RWPE1 (cell line): ENCODE measurements around the gene GPR142.

Source experiments
- CTCF ChIA-PET: fragments of 350-600 bp; sonication (Branson Sonifier 250); formaldehyde crosslinking; extraction: SDS; loops from one replicate; lab custom pipeline; 2021; lab: Yijun Ruan, JAX
- POLR2A ChIA-PET: fragments of 400-600 bp; formaldehyde crosslinking; extraction: SDS; loops from one replicate; lab custom pipeline; 2020; ENCODE audit warnings: antibody characterized with exemption; ENCODE audit not compliant: low non-redundant PET; lab: Yijun Ruan, JAX
- DNase-seq: peaks from one replicate; pipeline ENCODE4 v3.0.0; 2012; ENCODE audit warnings: low spot score
- H3K27ac ChIP-seq: fragments of 450-650 bp; 2 replicates; pipeline ENCODE4 v1.5.1; 2017
- TF ChIP-seq, protein P1 (sequence below): fragments of 450-650 bp; conservative IDR thresholded peaks from 2 replicates; pipeline ENCODE4 v1.5.1; 2017; ENCODE audit warnings: low read depth, mild to moderate bottlenecking

The GPR142 gene

DNA sequence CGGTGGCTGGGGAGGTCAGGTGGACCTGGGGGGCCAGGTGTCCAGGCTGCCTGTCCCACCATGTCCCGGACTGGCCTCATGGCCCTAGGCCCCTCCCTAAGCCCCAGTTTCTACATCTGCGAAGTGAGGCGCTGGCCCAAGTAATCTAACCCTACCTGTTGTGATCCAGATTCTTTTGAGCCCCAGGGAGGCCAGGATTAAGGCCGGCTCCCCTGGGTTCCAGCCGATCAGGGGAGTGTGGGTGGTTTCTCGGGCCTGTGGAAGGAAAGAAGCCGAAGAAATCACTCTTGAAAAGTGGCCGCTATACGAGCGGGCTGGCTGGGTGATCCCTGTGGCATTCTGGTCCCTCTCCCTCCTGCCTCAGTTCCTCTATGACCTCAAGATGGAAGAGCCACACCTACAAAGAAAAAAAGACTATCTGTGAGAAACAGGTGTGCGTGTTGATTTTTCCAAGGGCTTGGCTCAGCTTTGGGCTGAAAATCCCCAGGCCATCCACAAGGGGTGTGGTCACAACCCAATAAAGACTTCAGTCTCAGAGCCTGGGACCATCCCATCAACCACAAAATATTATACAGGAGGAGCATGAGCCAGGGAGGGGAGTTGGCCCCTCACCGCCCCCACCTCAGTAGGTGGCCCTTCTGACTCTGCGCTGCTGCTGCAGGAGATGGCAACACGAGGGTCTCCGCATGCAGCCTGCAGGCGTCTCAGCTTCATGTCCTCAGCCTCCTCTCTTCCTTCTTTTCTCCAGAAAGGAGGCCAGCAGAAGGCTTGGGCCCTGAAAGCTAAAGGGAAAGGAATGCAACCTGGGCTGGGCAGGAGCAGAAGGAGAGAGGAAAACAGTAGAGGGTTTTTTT is 20.3 kb downstream of the GPR142 start:
- POLR2A ChIA-PET = no interaction called here
- CTCF ChIA-PET = no interaction called here
- TF ChIP-seq, protein P1, sequence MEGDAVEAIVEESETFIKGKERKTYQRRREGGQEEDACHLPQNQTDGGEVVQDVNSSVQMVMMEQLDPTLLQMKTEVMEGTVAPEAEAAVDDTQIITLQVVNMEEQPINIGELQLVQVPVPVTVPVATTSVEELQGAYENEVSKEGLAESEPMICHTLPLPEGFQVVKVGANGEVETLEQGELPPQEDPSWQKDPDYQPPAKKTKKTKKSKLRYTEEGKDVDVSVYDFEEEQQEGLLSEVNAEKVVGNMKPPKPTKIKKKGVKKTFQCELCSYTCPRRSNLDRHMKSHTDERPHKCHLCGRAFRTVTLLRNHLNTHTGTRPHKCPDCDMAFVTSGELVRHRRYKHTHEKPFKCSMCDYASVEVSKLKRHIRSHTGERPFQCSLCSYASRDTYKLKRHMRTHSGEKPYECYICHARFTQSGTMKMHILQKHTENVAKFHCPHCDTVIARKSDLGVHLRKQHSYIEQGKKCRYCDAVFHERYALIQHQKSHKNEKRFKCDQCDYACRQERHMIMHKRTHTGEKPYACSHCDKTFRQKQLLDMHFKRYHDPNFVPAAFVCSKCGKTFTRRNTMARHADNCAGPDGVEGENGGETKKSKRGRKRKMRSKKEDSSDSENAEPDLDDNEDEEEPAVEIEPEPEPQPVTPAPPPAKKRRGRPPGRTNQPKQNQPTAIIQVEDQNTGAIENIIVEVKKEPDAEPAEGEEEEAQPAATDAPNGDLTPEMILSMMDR = no peak
- H3K27ac ChIP-seq = no peak overlapping the region
- DNase-seq = no peak

DNA sequence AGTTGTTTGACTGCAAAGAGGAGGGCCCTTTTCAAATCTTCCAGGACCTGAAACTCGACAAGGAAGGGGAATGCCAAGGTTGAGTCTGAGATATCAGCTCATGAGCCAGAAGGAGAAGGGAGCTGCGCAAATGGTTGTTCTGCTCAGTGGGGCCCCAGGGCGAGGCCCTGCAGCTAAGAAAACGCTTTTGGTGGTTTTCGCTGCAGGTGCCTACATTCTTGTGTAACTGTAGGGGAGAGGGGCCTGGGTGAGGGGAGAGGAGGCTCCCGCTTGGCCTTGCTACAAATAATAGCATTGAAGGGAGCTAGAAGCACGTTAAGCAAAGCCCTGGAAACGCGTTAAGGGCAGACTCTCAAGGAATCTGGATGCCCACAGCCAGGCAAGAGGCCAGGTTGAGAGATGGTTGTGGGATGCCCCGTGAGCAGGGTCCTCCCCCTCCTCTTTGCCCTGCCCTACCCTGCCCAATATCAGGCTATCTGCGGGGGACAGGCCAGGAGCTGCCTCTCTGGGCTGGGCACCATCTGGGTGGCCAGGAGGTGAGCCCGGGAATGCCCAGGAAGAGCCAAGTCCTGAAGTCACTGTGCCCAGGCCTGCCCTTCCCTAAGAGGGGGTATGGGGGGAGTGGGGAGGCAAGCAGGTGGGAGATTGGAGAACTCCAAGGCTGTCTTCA is 21.9 kb downstream of the GPR142 start:
- no peak overlapping the region for H3K27ac ChIP-seq
- ChIA-PET POLR2A (no interaction called here), CTCF (interaction anchor here (0.6 to 0.7 kb wide), 2 partner anchors 10 to 230 kb away, joined by 3 to 4 read pairs; no protein-coding TSS in a partner anchor)
- no peak for DNase-seq
- TF ChIP-seq, protein P1 = no peak

DNA sequence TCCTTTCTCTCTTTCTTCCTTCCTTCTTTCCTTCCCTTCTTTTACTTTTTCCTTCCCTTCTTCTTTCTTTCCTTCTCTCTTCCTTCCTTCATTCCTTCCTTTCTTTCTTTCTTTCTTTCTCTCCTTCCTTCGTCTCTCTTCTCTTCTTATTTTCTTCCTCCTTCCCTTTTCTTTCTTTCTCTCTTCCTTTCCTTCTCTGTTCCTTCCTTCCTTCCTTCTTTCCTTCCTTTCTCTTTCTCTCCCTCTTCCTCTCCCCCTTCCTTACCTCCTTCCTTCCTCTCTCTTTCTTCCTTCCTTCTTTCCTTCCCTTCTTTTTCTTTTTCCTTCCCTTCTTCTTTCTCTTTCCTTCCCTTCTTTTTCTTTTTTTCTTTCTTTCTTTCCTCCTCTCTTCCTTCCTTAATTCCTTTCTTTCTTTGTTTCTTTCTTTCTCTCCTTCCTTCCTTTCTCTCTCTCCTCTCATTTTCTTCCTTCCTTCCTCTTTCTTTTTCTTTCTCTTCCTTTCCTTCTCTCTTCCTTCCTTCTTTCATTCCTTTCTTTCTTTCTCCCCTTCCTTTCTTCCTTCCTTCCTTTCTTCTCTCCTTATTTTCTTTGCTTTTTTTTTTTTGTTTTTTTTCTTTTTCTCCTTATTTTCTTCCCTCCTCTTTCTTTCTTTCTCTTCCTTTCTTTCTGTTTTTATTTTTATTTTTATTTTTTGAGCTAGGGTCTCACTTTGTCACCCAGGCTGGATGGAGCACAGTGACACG is 22.8 kb downstream of the GPR142 start:
- TF ChIP-seq, protein P1 = no peak
- no peak for DNase-seq
- POLR2A ChIA-PET = no interaction called here
- CTCF ChIA-PET = no interaction called here
- H3K27ac ChIP-seq = no peak overlapping the region

DNA sequence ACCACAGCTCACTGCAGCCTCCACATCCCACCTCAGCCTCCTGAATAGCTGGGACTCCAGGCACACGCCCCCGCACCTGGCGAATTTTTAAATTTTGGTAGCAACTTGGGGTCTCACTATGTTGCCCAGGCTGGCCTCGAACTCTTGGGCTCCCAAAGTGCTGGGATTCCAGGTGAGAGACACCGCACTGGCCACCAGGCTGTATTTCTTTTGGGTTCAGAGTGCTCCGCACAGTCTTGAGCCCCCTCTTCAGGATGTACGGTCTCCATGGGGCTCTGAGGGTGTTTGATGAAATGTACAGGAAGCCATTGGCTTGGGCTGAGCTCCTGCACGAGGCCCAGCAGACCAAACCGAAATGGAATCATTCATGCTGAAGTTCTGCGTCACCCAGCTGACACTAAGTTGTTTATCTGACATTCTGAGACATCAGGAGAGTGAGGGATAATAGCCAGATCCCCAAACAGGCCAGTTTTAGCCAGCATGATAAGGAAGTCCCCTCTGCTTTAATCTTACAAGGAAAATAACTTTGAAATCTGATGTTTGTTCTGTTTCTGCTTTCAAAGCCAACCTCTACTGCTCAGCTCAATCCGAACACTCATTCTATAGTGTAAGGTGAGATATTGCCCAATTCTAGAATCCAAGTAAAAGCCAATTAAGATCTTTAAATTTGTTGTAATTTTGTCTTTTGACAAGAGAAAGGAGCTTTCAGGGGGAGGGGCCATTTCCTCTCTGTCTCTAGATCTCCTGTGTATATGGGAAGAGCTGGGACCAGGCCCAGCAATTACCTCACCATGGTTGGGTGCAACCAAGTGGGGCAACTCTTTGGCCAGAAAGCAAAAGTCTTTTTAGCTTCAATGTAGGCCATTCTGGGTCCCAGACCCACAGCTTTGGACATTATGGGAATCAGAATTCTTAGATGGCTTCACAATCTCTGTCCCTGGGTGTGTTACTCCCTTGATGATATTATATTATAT is 23.7 kb downstream of the GPR142 start:
- CTCF ChIA-PET = interaction anchor here (2.0 kb wide), 1 partner anchor 12 kb away, joined by 7 read pairs; no protein-coding TSS in a partner anchor
- no peak overlapping the region for H3K27ac ChIP-seq
- TF ChIP-seq, protein P1 = no peak
- DNase-seq = no peak
- POLR2A ChIA-PET = no interaction called here

DNA sequence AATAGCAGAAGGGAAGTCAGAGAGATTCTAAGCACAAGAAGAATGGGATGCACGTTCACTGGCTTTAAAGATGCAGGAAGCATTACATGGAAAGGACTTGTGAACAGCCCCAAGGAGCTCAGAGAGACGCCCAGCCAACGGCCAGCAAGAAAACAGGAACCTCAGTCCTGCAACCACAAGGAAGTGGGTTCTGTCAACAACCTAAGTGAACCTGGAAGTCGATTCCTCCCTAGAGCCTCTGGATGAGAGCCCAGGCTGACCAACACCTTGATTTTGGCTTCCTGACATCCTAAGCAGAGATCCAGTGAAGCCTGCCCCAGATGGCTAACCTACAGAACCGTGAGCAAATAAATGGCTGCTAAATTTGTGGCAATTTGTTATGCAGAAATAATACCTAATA is 24.5 kb downstream of the GPR142 start:
- ChIA-PET CTCF (interaction anchor here (2.0 kb wide), 1 partner anchor 13 kb away, joined by 7 read pairs; no protein-coding TSS in a partner anchor), POLR2A (no interaction called here)
- TF ChIP-seq, protein P1 = no peak
- DNase-seq = no peak
- H3K27ac ChIP-seq = no peak overlapping the region
